DMS114 treated with DMSO at 0.1 percent for 48 hours (cell line): ENCODE results near the gene PLA2G4B.

ENCODE experiments used
- DNase-seq: peaks from one replicate; lab custom pipeline; 2025; ENCODE audit not compliant: unreplicated experiment; lab: John Stamatoyannopoulos, UW

PLA2G4B gene

DNA sequence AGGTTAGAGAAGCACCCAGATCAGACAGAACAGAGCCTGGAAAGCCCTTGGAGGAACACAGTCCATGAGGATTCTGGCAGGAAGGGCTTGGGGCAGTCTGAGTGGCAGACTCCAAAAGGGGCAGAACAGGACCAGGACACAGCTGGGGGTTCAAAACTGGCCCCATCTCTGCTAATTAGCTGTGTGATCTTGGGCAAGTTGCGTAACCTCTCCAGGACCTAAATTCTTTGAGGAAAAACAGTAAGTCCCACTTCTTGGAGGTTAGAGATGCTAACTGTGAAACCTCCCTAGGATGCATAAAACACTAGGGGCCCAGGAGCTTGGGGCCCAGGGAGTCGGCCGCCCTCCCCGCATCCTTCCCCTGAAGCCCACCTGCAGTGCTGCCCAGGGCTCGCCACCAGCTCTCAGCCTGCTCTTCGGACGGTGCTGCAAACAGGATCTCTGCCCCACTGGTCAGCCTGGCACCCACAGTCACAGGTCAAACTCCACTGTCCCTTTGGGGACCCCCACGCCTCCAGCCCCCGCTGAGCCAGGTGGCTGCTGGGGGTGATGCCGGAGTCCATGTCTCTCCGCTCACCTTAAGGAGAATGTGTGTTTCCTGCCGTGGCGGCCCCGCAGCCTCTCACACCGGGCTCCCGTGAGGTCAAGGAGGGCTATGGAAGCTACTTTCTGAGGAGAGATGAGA is 12.0 kb downstream of the PLA2G4B start:
- no peak for DNase-seq

- DNase-seq: no peak
These were observed 12.5 kb downstream of the PLA2G4B start for GRCh38 chr15:41851167-41851523.

- no peak for DNase-seq
These were observed 13.2 kb downstream of the PLA2G4B start for GRCh38 chr15:41851755-41852370.

- no peak for DNase-seq
These were observed 14.3 kb downstream of the PLA2G4B start for GRCh38 chr15:41852736-41853590.

GRCh38 chr15:41853831-41854230 is 15.2 kb downstream of the PLA2G4B start:
- DNase-seq: no peak

GRCh38 chr15:41854443-41854842 is 15.8 kb downstream of the PLA2G4B start:
- DNase-seq: no peak

DNA sequence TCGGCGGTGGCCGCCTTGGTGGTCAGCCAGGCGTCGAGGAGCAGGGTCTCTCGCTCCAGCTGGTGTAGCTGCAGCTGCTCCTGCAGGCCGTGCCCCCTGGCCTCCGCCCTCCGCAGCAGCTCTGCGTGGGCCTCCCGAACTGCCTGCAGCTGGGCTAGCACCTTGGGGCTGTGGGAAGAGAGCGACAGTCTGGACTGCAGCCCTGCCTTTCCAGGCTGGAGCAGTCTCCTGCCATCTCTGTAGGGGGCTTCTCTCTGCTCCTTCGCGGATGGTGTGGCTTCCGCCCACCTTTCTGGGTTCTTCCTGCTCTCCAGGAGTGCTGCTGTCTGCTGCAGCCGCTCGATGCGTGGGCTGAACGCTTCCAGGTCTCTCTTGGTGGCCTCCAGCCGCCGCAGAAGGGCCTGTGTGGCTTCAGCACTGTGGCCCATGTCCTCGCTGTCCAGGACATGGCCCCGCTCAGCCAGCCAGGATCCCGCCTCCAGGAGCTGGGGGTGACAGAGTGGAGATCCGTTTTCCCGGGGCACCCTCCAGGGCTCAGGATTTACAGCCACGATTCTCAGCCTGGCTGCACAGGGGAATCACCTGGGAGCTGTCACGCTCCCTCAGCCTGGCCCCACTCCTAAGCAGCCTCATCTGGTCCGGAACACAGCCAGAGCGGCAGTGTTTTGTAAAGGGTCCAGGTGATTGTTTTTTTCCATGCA is 16.8 kb downstream of the PLA2G4B start:
- DNase-seq: no peak

DNA sequence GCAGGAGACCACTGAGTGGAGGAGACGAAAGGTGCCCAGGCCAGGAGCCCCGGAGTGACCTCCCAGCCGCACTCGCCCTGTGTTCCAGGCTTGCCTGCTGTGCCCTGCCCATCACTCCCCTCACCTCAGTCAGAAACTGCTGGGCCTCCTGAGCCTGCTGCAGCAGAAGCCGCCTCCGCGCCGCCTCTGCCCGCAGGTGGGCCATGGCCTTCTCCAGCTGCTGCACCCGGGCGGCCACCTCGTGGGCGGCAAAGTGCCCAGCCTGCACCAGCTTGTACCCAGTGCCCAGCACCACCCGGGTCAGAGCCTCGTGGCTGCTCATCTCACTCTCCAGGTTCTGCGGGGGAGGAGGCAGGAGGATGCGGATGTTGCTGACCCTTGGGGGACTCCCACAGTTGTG is 17.6 kb downstream of the PLA2G4B start:
- DNase-seq: no peak

GRCh38 chr15:41856716-41857115 is 18.1 kb downstream of the PLA2G4B start:
- no peak for DNase-seq

- DNase-seq: no peak
These were observed 18.7 kb downstream of the PLA2G4B start for GRCh38 chr15:41857316-41857715.

DNA sequence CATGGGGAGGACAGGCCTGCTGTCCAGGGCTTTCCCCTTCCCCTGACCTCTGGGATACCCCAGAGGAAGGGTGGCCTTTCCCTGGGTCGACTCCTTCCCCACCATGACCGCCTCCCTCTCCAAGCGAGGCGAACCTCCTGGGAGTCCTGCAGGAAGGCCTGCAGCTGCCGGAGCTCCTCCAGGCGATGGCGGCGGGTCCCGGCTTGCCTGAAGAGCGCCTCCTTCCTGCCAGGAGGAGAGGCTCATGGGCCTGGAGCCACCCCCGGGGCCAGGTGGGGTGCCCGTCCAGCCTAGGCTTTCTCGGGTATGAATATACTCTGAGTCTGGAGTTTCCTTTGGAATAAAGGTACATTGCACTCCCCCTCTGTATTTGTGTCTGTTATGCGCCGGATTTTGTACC is 20.1 kb downstream of the PLA2G4B start:
- DNase-seq: no peak

- no peak for DNase-seq
These were observed 21.6 kb downstream of the PLA2G4B start for GRCh38 chr15:41860049-41860828.

- no peak for DNase-seq
These were observed 23.2 kb downstream of the PLA2G4B start for GRCh38 chr15:41861736-41862356.

DNA sequence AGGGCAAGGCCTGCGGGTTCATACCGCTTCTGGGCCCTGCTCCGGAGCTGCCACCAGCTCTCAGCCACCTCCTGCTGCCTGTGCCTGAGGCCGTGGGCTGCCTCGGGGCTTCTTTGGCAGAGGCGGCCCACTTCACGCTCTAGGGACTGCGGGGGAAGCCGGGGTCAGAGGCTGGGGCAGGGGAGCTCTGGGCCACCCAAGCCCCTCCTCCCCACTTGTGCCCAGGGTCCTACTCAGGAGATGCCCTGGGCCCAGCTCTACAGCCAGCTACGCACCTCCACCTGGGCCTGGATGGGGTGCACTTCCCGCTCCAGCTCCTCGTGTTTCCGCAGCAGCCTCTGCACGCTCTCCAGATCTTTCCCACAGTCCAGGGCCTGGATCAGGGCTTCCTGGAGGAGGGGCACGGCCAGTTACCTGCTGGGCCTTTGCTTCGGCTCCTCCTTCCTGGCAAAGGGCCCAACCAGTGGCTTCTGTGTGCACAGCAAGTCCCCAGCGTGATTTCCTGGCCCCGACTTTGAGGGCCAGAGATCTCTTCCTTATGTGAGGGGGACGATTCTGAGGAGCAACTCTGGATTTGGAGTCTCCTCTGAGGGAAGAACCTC is 24.0 kb downstream of the PLA2G4B start:
- no peak for DNase-seq

- no peak for DNase-seq
These were observed 26.9 kb downstream of the PLA2G4B start for GRCh38 chr15:41865490-41866055.

DNA sequence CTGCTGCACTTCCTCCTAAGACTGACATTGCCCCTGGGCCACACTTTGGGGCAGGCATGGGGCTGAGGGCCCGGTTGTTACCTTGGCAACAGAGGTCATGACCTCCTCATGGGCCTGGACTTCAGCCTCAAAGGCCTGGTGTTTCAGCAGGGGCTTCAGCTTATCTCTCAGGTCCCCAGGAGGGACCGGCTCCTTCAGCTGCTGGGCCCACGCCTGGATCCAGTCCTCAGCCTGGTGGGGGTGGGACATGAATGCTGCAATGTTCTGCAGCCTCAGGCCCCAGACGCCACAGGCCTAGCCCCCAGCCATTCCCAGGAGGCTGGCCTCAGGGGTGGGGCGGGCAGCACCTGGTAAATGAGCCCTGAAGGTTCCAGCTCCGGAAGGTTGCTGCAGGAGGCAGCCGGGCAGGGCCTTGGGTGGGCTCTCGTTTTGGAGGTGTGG is 27.6 kb downstream of the PLA2G4B start:
- DNase-seq: no peak

GRCh38 chr15:41866872-41867579 is 28.4 kb downstream of the PLA2G4B start:
- DNase-seq: no peak

GRCh38 chr15:41868321-41868720 is 29.7 kb downstream of the PLA2G4B start:
- DNase-seq: no peak
